ENCODE data around the gene NAP1L1. TPM values are rescaled to one million over a fixed set of nuclear protein-coding genes. Genes with fewer than 3 reads are reported as not detected.

Gene NAP1L1
- total RNA-seq, 1 donor from 2014 or later = 435 TPM

- DNase-seq (ENCODE audit: low spot score) = no peak
These were observed 61.3 kb downstream of the NAP1L1 start for GRCh38 chr12:76023069-76023690.

- DNase-seq (ENCODE audit: low spot score) = no peak
These were observed 62.0 kb downstream of the NAP1L1 start for GRCh38 chr12:76022506-76022905.

- DNase-seq (ENCODE audit: low spot score) = no peak
These were observed 63.5 kb downstream of the NAP1L1 start for GRCh38 chr12:76020731-76021672.

DNA sequence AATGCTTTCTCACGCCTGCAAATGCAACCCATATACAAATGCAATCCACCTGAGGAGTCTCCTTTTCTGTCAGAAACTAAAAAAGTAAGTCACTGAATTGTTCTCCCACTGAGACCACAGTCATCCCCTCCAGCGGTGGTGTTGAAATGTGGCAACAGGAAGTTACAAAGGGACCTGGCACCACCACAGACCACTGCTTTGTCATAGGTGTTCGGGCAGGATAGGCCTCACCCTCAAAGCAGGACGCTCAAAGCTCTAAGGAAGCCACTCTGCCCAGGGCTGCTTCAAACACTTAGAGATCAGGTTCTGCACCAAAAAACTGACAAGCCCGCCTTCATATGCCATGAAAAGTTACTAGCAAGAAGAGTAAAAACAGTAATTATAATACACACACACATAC lies 64.2 kb downstream of the NAP1L1 start:
- DNase-seq (ENCODE audit: low spot score) = no peak

GRCh38 chr12:76018672-76019071 lies 65.8 kb downstream of the NAP1L1 start:
- no peak for DNase-seq (ENCODE audit: low spot score)

GRCh38 chr12:76018111-76018510 lies 66.4 kb downstream of the NAP1L1 start:
- no peak for DNase-seq (ENCODE audit: low spot score)

GRCh38 chr12:76014007-76014406 lies 70.5 kb downstream of the NAP1L1 start:
- no peak for DNase-seq (ENCODE audit: low spot score)

DNA sequence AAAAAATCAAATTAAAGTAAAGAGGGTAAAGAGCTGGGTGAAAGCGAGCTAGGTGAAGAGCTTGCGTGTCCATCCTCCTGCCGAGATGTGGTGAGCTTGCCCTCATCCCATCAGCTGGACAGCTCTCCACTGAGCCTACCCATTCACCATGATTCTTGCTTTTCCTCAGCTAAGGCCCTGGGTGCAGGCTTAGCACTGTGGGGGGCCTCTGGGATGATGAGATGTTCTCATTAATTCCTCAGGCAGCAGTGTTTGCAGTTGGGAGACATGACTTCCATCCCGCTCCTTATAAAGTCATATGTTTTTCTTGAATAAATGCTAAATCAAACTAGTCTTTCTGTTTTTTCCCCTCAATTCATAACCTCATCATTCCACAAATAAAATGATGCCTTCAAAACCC lies 70.9 kb downstream of the NAP1L1 start:
- no peak for DNase-seq (ENCODE audit: low spot score)

DNA sequence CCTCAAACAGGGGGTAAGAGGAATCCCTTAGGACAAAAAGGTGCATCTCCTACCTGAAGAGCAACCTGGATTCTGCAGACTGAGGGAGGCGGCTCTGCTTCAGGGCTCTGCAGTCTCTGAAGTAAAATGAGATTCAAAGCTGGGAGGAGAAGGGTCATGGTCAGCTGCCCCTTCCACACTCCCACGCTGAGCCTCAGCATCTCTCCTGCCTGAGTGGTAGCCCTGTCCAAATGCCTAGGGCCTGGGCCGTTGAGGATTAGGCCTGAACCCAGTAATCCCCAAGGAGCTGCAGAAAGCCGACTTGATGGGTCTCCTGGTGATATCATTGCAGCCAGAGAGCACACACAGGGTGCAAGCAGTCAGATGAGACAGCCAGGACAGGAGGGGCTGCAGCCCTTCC lies 71.8 kb downstream of the NAP1L1 start:
- DNase-seq (ENCODE audit: low spot score) = no peak

- DNase-seq (ENCODE audit: low spot score) = no peak
These were observed 73.6 kb downstream of the NAP1L1 start for GRCh38 chr12:76010732-76011458.

DNA sequence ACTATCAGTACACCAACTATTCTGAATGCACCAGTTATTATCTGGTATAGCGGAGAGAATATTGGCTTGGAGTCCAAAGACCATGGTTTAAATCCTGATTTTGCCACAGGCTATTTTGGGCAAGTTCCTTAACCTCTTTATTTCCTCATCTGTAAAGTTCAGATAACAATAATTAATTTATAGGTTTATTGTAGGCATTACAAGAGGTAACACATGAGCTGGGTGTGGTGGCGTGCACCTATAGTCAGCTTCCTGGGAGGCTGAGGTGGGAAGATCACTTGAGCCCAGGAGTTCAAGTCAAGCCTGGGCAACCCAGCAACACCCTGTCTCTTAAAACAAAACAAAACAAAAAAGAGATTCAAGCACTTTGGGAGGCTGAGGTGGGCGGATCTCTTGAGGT lies 76.1 kb downstream of the NAP1L1 start:
- DNase-seq (ENCODE audit: low spot score) = no peak

DNA sequence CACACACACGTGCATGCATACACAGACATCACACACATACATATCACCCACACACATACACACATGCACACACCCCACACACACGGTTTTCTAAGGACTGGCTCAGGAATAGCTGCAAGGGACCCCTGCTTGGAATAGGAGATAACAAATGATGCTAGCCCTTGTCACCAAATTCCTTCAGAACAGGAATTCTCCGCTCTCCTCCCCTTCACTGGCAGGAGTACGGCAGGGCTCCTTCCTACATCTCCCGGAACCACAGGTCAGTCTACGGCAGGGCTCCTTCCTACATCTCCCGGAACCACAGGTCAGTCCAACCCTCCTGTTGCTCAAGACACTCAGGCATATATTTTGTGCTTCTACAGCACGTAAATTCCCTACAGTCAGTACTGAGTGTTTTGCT lies 76.8 kb downstream of the NAP1L1 start:
- no peak for DNase-seq (ENCODE audit: low spot score)

DNA sequence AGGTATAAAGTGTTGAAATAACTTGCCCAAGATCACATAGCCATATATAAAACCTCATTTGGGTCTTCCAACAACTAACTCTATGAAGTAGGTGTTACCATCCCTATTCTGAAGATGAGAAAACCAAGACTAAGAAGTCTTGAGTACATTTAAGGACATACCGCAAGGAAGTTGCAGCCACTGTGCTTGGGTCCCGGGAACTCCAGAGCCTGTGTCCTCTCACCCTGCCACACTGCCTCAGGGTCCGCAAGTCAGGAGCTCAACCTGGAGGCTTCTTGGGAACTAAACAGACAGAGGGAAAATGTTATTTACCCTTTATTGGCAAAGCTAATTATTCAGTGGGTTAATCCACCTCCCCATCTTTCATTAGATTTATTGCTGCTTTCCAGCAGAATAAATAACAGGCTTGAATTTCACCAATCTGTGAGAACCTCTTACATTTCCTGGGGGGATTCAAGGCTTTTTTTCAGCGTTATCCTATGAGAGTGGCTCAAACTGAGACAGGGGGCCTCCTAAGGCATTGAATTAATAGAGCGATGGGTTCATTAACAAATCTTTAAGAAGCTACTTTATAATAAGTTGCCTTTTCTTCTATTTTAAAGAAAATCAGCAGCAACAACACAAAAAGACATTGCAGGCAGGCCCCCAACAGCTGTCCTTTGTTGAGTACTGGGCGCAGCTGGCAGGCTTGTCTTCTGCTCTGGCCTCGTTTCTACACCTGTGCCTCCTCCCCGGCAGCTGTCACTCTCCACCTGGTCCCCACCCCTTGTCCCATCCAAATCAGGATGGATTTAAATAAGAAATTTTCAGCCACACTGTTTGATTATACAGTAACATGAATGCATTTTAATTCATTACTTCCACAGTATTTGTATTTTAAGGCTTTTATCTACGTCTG lies 78.2 kb downstream of the NAP1L1 start:
- DNase-seq (ENCODE audit: low spot score) = no peak

GRCh38 chr12:76003355-76003638 lies 81.2 kb downstream of the NAP1L1 start:
- no peak for DNase-seq (ENCODE audit: low spot score)

DNA sequence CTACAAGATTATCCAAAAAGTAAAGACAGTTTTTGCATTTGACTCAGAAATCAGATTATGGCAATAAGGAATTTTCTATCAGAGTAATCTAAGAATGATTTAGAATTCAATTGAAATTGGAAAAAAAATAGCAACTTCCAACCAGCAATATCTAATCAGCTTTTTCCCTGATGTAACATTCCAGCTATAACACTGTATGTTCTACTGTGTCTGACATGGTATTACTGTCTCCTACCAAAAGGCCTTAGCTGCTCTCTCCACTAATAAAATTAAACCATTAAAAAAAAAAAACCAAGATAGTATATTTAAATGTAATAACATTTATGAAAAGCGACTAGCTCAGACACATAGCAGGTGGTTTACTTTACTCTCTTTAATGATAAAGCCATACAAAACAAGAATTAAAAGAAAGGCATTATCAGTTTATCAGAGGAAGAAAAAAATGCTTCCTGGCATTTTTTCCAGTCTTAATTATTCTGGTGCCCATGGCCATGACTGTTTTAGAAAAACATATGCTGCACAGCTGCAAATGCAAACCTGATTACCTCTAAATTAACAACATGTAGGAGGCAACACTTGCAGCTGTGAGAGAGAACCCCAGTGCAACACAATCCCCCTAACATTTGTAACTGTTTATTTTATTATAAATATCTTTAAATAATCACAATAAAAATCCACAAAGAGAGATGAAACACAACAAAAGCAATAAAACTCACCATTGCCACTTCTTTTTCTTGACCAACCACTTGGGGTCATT lies 81.7 kb downstream of the NAP1L1 start:
- no peak for DNase-seq (ENCODE audit: low spot score)

- DNase-seq (ENCODE audit: low spot score) = no peak
These were observed 86.0 kb downstream of the NAP1L1 start for GRCh38 chr12:75998292-75999063.

- no peak for DNase-seq (ENCODE audit: low spot score)
These were observed 86.8 kb downstream of the NAP1L1 start for GRCh38 chr12:75997658-75998057.

- no peak for DNase-seq (ENCODE audit: low spot score)
These were observed 87.5 kb downstream of the NAP1L1 start for GRCh38 chr12:75996861-75997447.

DNA sequence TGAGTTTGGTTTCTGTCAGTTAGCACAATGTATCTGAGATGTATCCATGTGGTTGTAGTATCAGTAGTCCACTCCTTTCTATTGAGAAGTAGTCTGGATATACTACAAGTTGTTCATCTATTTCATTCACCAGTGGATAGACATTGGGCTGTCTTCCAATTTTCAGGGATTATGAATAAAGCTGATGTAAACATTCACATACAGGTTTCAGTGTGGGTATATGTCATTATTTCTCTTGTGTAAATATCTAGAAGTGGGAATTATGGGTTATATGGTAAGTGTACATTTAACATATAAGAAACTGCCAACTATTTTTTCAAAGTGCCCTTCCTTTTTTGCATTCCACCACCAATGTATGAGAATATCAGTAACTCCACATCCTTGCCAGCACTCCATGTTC lies 88.8 kb downstream of the NAP1L1 start:
- DNase-seq (ENCODE audit: low spot score) = no peak

Measured in mesenteric fat pad (tissue), 1 donor.